ENCODE measurements around the gene MAN1B1. TPM values are rescaled to one million over a fixed set of nuclear protein-coding genes. Genes with fewer than 3 reads are reported as not detected.

Gene MAN1B1
- total and polyA plus RNA-seq, 5 donors from 2014 or later = 42.1 to 71.3 (median 46.8) TPM

- Histone ChIP-seq H3K27ac (ENCODE audit: insufficient read depth, low read length, poor library complexity, severe bottlenecking) (no peak overlapping the region), H3K27me3 (ENCODE audit: control insufficient read depth, insufficient read depth, low read length) (no peaks in the 10 kb centered on the region), H3K9me3 (ENCODE audit: control insufficient read depth in 2 of 2, low read length in 2 of 2) (no peaks in the 10 kb centered on the region), H3K4me3 (ENCODE audit: low read depth, low read length) (peak overlapping the region; percentile 80), H3K36me3 (ENCODE audit: control insufficient read depth, insufficient read depth, low read length) (peaks cover 16% of the 10 kb centered on the region), H3K4me1 (ENCODE audit: control insufficient read depth, insufficient read depth, low read length, poor library complexity, severe bottlenecking) (peaks cover 31% of the 10 kb centered on the region)
- Mint-ChIP-seq H3K27me3 (no peaks in the 10 kb centered on the region), H3K36me3 (peaks cover 19% of the 10 kb centered on the region), H3K27ac (peak overlapping the region; percentile 61 to 94 (median 93)), H3K4me3 (peak overlapping the region; percentile 89 to 96 (median 91)), H3K9me3 (peaks cover 0 to 2% (median 0%) of the 10 kb centered on the region in 7 donors), H3K4me1 (peaks cover 16 to 46% (median 35%) of the 10 kb centered on the region in 4 donors)
- no peak for ATAC-seq (ENCODE audit: low read depth in 2 of 2)
- no peak for DNase-seq
Observed at GRCh38 chr9:137088121-137088520, 1.3 kb downstream of the MAN1B1 start.

- Mint-ChIP-seq H3K4me1 (peaks cover 16 to 46% (median 37%) of the 10 kb centered on the region in 4 donors), H3K36me3 (peaks cover 19% of the 10 kb centered on the region), H3K9me3 (peaks cover 0 to 2% (median 0%) of the 10 kb centered on the region in 7 donors), H3K4me3 (peak overlapping the region in 3 of 4 donors; percentile 35 to 61 (median 35)), H3K27ac (peak overlapping the region; percentile 69 to 94 (median 74)), H3K27me3 (no peaks in the 10 kb centered on the region)
- Histone ChIP-seq H3K27ac (ENCODE audit: insufficient read depth, low read length, poor library complexity, severe bottlenecking) (no peak overlapping the region), H3K9me3 (ENCODE audit: control insufficient read depth in 2 of 2, low read length in 2 of 2) (no peaks in the 10 kb centered on the region), H3K27me3 (ENCODE audit: control insufficient read depth, insufficient read depth, low read length) (no peaks in the 10 kb centered on the region), H3K36me3 (ENCODE audit: control insufficient read depth, insufficient read depth, low read length) (peaks cover 16% of the 10 kb centered on the region), H3K4me1 (ENCODE audit: control insufficient read depth, insufficient read depth, low read length, poor library complexity, severe bottlenecking) (peaks cover 31% of the 10 kb centered on the region), H3K4me3 (ENCODE audit: low read depth, low read length) (no peak overlapping the region)
- DNase-seq (no peak), ATAC-seq (ENCODE audit: low read depth in 2 of 2) (no peak)
Observed at GRCh38 chr9:137089232-137089947, 2.6 kb downstream of the MAN1B1 start.

- H3K4me3 ChIP-seq (ENCODE audit: low read depth, low read length) = peak overlapping the region; percentile 85
- peak overlapping the region; percentile 95 for H3K27ac ChIP-seq (ENCODE audit: insufficient read depth, low read length, poor library complexity, severe bottlenecking)
- H3K36me3 ChIP-seq (ENCODE audit: control insufficient read depth, insufficient read depth, low read length) = peaks cover 40% of the 10 kb centered on the region
Observed at GRCh38 chr9:137095664-137096517, 9.1 kb downstream of the MAN1B1 start.

GRCh38 chr9:137096785-137097546 lies 10.2 kb downstream of the MAN1B1 start:
- Histone ChIP-seq H3K4me1 (ENCODE audit: control insufficient read depth, insufficient read depth, low read length, poor library complexity, severe bottlenecking) (peaks cover 23% of the 10 kb centered on the region), H3K27ac (ENCODE audit: insufficient read depth, low read length, poor library complexity, severe bottlenecking) (peak overlapping the region; percentile 95), H3K9me3 (ENCODE audit: control insufficient read depth in 2 of 2, low read length in 2 of 2) (no peaks in the 10 kb centered on the region), H3K4me3 (ENCODE audit: low read depth, low read length) (peak overlapping the region; percentile 85), H3K27me3 (ENCODE audit: control insufficient read depth, insufficient read depth, low read length) (no peaks in the 10 kb centered on the region), H3K36me3 (ENCODE audit: control insufficient read depth, insufficient read depth, low read length) (peaks cover 47% of the 10 kb centered on the region)
- Mint-ChIP-seq H3K36me3 (peaks cover 27% of the 10 kb centered on the region), H3K27ac (peak overlapping the region; percentile 97 to 99 (median 99)), H3K9me3 (peaks cover 0 to 1% (median 0%) of the 10 kb centered on the region in 7 donors), H3K4me3 (peak overlapping the region; percentile 87 to 98 (median 92)), H3K4me1 (peaks cover 10 to 32% (median 23%) of the 10 kb centered on the region in 4 donors), H3K27me3 (no peaks in the 10 kb centered on the region)
- DNase-seq (no peak), ATAC-seq (ENCODE audit: low read depth in 2 of 2) (no peak)

More at GRCh38 chr9:137095664-137096517, 9.1 kb downstream of the MAN1B1 start:
- DNase-seq = peak; percentile 79 to 94 (median 92)
- Histone ChIP-seq H3K9me3 (ENCODE audit: control insufficient read depth in 2 of 2, low read length in 2 of 2) (no peaks in the 10 kb centered on the region), H3K4me1 (ENCODE audit: control insufficient read depth, insufficient read depth, low read length, poor library complexity, severe bottlenecking) (peaks cover 23% of the 10 kb centered on the region), H3K27me3 (ENCODE audit: control insufficient read depth, insufficient read depth, low read length) (no peaks in the 10 kb centered on the region)
- Mint-ChIP-seq H3K4me3 (peak overlapping the region; percentile 87 to 98 (median 92)), H3K36me3 (peaks cover 27% of the 10 kb centered on the region), H3K4me1 (peaks cover 10 to 35% (median 23%) of the 10 kb centered on the region in 4 donors), H3K27me3 (no peaks in the 10 kb centered on the region), H3K9me3 (peaks cover 0 to 1% (median 0%) of the 10 kb centered on the region in 7 donors), H3K27ac (peak overlapping the region; percentile 97 to 99 (median 99))
- ATAC-seq (ENCODE audit: low read depth in 2 of 2) = peak; percentile 97 to 98

GRCh38 chr9:137097761-137098462 lies 11.1 kb downstream of the MAN1B1 start:
- H3K9me3 Mint-ChIP-seq = peaks cover 0 to 1% (median 0%) of the 10 kb centered on the region in 7 donors
- H3K27me3 Mint-ChIP-seq = no peaks in the 10 kb centered on the region
- H3K4me1 Mint-ChIP-seq = peaks cover 7 to 30% (median 19%) of the 10 kb centered on the region in 4 donors
- DNase-seq (no peak), ATAC-seq (ENCODE audit: low read depth in 2 of 2) (no peak)
- peak overlapping the region in 2 of 3 donors; percentile 36 to 99 for H3K27ac Mint-ChIP-seq
- Histone ChIP-seq H3K4me3 (ENCODE audit: low read depth, low read length) (no peak overlapping the region), H3K4me1 (ENCODE audit: control insufficient read depth, insufficient read depth, low read length, poor library complexity, severe bottlenecking) (peaks cover 23% of the 10 kb centered on the region), H3K36me3 (ENCODE audit: control insufficient read depth, insufficient read depth, low read length) (peaks cover 48% of the 10 kb centered on the region), H3K27ac (ENCODE audit: insufficient read depth, low read length, poor library complexity, severe bottlenecking) (peak overlapping the region; percentile 95), H3K27me3 (ENCODE audit: control insufficient read depth, insufficient read depth, low read length) (no peaks in the 10 kb centered on the region), H3K9me3 (ENCODE audit: control insufficient read depth in 2 of 2, low read length in 2 of 2) (no peaks in the 10 kb centered on the region)
- peak overlapping the region in 1 of 4 donors; percentile 38 for H3K4me3 Mint-ChIP-seq
- H3K36me3 Mint-ChIP-seq = peaks cover 20% of the 10 kb centered on the region

GRCh38 chr9:137099231-137099630 lies 12.4 kb downstream of the MAN1B1 start:
- Histone ChIP-seq H3K4me3 (ENCODE audit: low read depth, low read length) (no peak overlapping the region), H3K27ac (ENCODE audit: insufficient read depth, low read length, poor library complexity, severe bottlenecking) (no peak overlapping the region), H3K27me3 (ENCODE audit: control insufficient read depth, insufficient read depth, low read length) (no peaks in the 10 kb centered on the region), H3K36me3 (ENCODE audit: control insufficient read depth, insufficient read depth, low read length) (peaks cover 59% of the 10 kb centered on the region), H3K4me1 (ENCODE audit: control insufficient read depth, insufficient read depth, low read length, poor library complexity, severe bottlenecking) (peaks cover 23% of the 10 kb centered on the region), H3K9me3 (ENCODE audit: control insufficient read depth in 2 of 2, low read length in 2 of 2) (no peaks in the 10 kb centered on the region)
- Mint-ChIP-seq H3K27ac (peak overlapping the region in 1 of 3 donors; percentile 38), H3K4me3 (peak overlapping the region in 2 of 4 donors; percentile 56 to 71), H3K27me3 (no peaks in the 10 kb centered on the region), H3K9me3 (peaks cover 0 to 1% (median 0%) of the 10 kb centered on the region in 7 donors), H3K36me3 (peaks cover 17% of the 10 kb centered on the region), H3K4me1 (peaks cover 5 to 30% (median 17%) of the 10 kb centered on the region in 4 donors)
- ATAC-seq (ENCODE audit: low read depth in 2 of 2) (no peak), DNase-seq (no peak)
